ENCODE measurements around the gene YBX3.

YBX3 gene

DNA sequence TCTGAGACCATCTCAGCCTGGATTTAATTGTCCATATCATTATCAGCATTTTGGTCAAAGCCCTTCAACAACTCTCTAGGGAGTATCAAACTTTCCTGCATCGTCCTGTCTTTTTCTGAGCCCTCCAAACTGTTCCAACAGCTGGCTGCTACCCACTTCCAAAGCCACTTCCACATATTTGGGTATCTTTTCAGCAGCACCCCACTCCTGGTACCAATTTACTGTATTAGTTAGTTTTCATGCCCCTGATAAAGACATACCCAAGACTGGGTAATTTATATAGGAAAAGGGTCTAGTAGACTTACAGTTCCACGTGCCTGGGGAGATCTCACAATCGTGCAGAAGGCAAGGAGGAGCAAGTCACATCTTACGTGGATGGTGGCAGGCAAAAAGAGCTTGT, 33.1 kb upstream of the YBX3 start:
- TF ChIP-seq, protein P1, sequence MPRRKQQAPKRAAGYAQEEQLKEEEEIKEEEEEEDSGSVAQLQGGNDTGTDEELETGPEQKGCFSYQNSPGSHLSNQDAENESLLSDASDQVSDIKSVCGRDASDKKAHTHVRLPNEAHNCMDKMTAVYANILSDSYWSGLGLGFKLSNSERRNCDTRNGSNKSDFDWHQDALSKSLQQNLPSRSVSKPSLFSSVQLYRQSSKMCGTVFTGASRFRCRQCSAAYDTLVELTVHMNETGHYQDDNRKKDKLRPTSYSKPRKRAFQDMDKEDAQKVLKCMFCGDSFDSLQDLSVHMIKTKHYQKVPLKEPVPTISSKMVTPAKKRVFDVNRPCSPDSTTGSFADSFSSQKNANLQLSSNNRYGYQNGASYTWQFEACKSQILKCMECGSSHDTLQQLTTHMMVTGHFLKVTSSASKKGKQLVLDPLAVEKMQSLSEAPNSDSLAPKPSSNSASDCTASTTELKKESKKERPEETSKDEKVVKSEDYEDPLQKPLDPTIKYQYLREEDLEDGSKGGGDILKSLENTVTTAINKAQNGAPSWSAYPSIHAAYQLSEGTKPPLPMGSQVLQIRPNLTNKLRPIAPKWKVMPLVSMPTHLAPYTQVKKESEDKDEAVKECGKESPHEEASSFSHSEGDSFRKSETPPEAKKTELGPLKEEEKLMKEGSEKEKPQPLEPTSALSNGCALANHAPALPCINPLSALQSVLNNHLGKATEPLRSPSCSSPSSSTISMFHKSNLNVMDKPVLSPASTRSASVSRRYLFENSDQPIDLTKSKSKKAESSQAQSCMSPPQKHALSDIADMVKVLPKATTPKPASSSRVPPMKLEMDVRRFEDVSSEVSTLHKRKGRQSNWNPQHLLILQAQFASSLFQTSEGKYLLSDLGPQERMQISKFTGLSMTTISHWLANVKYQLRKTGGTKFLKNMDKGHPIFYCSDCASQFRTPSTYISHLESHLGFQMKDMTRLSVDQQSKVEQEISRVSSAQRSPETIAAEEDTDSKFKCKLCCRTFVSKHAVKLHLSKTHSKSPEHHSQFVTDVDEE (CRISPR knock-in tag; IDR thresholded peaks at IDR 0.05), result no peak
- TF ChIP-seq, protein P2, sequence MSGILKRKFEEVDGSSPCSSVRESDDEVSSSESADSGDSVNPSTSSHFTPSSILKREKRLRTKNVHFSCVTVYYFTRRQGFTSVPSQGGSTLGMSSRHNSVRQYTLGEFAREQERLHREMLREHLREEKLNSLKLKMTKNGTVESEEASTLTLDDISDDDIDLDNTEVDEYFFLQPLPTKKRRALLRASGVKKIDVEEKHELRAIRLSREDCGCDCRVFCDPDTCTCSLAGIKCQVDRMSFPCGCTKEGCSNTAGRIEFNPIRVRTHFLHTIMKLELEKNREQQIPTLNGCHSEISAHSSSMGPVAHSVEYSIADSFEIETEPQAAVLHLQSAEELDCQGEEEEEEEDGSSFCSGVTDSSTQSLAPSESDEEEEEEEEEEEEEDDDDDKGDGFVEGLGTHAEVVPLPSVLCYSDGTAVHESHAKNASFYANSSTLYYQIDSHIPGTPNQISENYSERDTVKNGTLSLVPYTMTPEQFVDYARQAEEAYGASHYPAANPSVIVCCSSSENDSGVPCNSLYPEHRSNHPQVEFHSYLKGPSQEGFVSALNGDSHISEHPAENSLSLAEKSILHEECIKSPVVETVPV (CRISPR knock-in tag; IDR thresholded peaks at IDR 0.05), result no peak
- ATAC-seq, result no peak

DNA sequence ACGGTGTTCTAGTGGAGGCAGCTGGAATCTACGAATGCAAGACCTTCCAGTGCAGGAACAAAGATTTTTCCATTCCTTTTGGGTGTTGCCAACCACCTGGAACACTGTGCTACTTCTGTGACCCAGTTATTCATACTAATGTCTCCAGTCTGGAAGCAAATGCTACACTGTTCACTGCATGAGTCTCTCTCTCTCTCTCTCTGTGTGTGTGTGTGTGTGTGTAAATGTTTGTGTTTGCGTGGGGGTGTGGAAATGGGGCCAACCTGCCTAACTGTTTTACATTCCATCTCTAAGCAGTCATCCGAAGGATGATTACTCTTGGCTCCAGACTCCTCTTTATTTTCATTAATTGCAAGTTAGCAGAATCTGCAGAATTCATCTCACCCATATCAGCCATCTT, 29.9 kb upstream of the YBX3 start:
- ATAC-seq, result no peak
- no peak for TF ChIP-seq ZNF70 (CRISPR knock-in tag; IDR thresholded peaks at IDR 0.05)
- no peak for TF ChIP-seq TOX (CRISPR knock-in tag; IDR thresholded peaks at IDR 0.05; ENCODE audit: borderline replicate concordance)
- no peak for TF ChIP-seq GLIS3 (CRISPR knock-in tag; IDR thresholded peaks at IDR 0.05)
- TF ChIP-seq ESRRG (CRISPR knock-in tag; IDR thresholded peaks at IDR 0.05), result no peak

DNA sequence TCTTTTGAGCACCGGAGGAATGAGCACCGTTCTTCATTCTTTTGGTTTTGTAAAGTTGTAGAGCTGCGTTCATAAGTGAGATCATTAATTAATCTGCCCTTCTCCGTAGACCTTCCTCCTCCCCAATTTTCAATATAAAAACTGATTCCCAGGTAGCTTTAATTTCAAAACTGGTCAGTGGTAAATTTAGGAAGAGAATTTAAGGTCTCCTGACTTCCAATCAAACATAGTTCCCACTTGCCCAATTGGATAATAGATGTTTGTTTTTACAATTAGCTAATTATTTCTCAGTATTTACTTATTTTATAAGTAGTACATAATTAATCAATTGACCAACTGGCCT, 27.2 kb upstream of the YBX3 start:
- no peak; the same call in 2 of the 3 replicates for ATAC-seq

More for the DNA sequence above, 27.2 kb upstream of the YBX3 start:
- TF ChIP-seq TCF4 (CRISPR knock-in tag; IDR thresholded peaks at IDR 0.05; ENCODE audit: borderline replicate concordance), result no peak
- TF ChIP-seq, protein P2 (CRISPR knock-in tag; IDR thresholded peaks at IDR 0.05), result no peak
- TF ChIP-seq, protein P1 (CRISPR knock-in tag; IDR thresholded peaks at IDR 0.05), result no peak
- no peak for TF ChIP-seq SNAI2 (CRISPR knock-in tag; IDR thresholded peaks at IDR 0.05)
- no peak for TF ChIP-seq ZNF8 (CRISPR knock-in tag; IDR thresholded peaks at IDR 0.05)
- TF ChIP-seq, protein P3, sequence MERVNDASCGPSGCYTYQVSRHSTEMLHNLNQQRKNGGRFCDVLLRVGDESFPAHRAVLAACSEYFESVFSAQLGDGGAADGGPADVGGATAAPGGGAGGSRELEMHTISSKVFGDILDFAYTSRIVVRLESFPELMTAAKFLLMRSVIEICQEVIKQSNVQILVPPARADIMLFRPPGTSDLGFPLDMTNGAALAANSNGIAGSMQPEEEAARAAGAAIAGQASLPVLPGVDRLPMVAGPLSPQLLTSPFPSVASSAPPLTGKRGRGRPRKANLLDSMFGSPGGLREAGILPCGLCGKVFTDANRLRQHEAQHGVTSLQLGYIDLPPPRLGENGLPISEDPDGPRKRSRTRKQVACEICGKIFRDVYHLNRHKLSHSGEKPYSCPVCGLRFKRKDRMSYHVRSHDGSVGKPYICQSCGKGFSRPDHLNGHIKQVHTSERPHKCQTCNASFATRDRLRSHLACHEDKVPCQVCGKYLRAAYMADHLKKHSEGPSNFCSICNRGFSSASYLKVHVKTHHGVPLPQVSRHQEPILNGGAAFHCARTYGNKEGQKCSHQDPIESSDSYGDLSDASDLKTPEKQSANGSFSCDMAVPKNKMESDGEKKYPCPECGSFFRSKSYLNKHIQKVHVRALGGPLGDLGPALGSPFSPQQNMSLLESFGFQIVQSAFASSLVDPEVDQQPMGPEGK (CRISPR knock-in tag; IDR thresholded peaks at IDR 0.05; ENCODE audit: borderline replicate concordance), result no peak
- TF ChIP-seq ESRRG (CRISPR knock-in tag; IDR thresholded peaks at IDR 0.05), result no peak
- TF ChIP-seq ZC3H10 (CRISPR knock-in tag; IDR thresholded peaks at IDR 0.05), result no peak
- TF ChIP-seq ARNTL (CRISPR knock-in tag; IDR thresholded peaks at IDR 0.05; ENCODE audit: borderline replicate concordance, low read depth), result no peak
- TF ChIP-seq ISL1 (CRISPR knock-in tag; IDR thresholded peaks at IDR 0.05), result no peak
- TF ChIP-seq ZFP30 (CRISPR knock-in tag; IDR thresholded peaks at IDR 0.05), result no peak
- no peak for TF ChIP-seq BACH2 (CRISPR knock-in tag; IDR thresholded peaks at IDR 0.05; ENCODE audit: borderline replicate concordance)
- no peak for TF ChIP-seq RARB (CRISPR knock-in tag; IDR thresholded peaks at IDR 0.05)
- no peak for TF ChIP-seq ZFP3 (CRISPR knock-in tag; IDR thresholded peaks at IDR 0.05)
- TF ChIP-seq ZNF565 (CRISPR knock-in tag; conservative IDR thresholded peaks at IDR 0.05; ENCODE audit: low read depth), result no peak
- TF ChIP-seq CSDC2 (CRISPR knock-in tag; IDR thresholded peaks at IDR 0.05), result no peak
- TF ChIP-seq, protein P4, sequence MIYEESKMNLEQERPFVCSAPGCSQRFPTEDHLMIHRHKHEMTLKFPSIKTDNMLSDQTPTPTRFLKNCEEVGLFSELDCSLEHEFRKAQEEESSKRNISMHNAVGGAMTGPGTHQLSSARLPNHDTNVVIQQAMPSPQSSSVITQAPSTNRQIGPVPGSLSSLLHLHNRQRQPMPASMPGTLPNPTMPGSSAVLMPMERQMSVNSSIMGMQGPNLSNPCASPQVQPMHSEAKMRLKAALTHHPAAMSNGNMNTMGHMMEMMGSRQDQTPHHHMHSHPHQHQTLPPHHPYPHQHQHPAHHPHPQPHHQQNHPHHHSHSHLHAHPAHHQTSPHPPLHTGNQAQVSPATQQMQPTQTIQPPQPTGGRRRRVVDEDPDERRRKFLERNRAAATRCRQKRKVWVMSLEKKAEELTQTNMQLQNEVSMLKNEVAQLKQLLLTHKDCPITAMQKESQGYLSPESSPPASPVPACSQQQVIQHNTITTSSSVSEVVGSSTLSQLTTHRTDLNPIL (CRISPR knock-in tag; IDR thresholded peaks at IDR 0.05; ENCODE audit: low read depth), result no peak
- no peak for TF ChIP-seq ZNF70 (CRISPR knock-in tag; IDR thresholded peaks at IDR 0.05)
- no peak for TF ChIP-seq OSR1 (CRISPR knock-in tag; IDR thresholded peaks at IDR 0.05)
- no peak for TF ChIP-seq GLIS3 (CRISPR knock-in tag; IDR thresholded peaks at IDR 0.05)
